H1 (cell line): Measurements from ENCODE around the gene SFXN2. TPM values are rescaled to one million over a fixed set of nuclear protein-coding genes. Genes with fewer than 3 reads are reported as not detected.

Experiments
- BCL11A ChIP-seq, 2 experiments: IDR thresholded peaks; one replicate each; pipeline ENCODE4 v1.6.1; 2011; ENCODE audit warnings: low read depth in 2 of 2, low read length in 2 of 2, mild to moderate bottlenecking in 2 of 2
- BRCA1 ChIP-seq: IDR thresholded peaks from 2 replicates; pipeline ENCODE4 v1.6.1; 2012; ENCODE audit warnings: low read depth, low read length, improper control_type of control experiment
- CBX5 ChIP-seq: fragments of 300-800, 300-1000 bp; sonication (generic); IDR thresholded peaks from 2 replicates; pipeline ENCODE4 v1.7.1; 2016; ENCODE audit warnings: antibody characterized with exemption, low read length, low read depth
- CEBPB ChIP-seq: IDR thresholded peaks from 2 replicates; pipeline ENCODE4 v1.6.1; 2012; ENCODE audit warnings: low read depth, low read length
- CHD1 ChIP-seq: IDR thresholded peaks from 2 replicates; pipeline ENCODE4 v1.6.1; 2012; ENCODE audit warnings: low read depth, low read length, improper control_type of control experiment
- CREB1 ChIP-seq: IDR thresholded peaks from 2 replicates; pipeline ENCODE4 v1.6.1; 2012; ENCODE audit warnings: inconsistent platforms
- CTCF ChIP-seq, 3 experiments: IDR thresholded peaks; 1 replicate in 2 of 3; 2 replicates in 1 of 3; pipeline versions ENCODE4 v1.5.1 to v1.6.1; 2011; ENCODE audit warnings: low read length in 3 of 3, mild to moderate bottlenecking in 3 of 3, inconsistent platforms in 2 of 3, low read depth in 1 of 3, moderate library complexity in 1 of 3; ENCODE audit not compliant: insufficient read depth in 1 of 3; ENCODE audit errors: control extremely low read depth in 1 of 3
- FOSL1 ChIP-seq: IDR thresholded peaks from 2 replicates; pipeline ENCODE4 v1.6.1; 2011; ENCODE audit warnings: mild to moderate bottlenecking, low read depth, low read length, moderate library complexity; ENCODE audit not compliant: insufficient read depth
- KDM1A ChIP-seq: fragments of 200-600, 300-600 bp; sonication (generic); IDR thresholded peaks from 2 replicates; pipeline ENCODE4 v1.7.1; 2016; ENCODE audit warnings: mild to moderate bottlenecking, low read length, borderline replicate concordance
- KDM4A ChIP-seq: IDR thresholded peaks from one replicate; pipeline ENCODE4 v1.7.1; 2012; ENCODE audit warnings: low read depth, mild to moderate bottlenecking, moderate library complexity, low read length, inconsistent platforms; ENCODE audit not compliant: severe bottlenecking
- KDM5A ChIP-seq: fragments of 200-600 bp; IDR thresholded peaks from 2 replicates; pipeline ENCODE4 v1.7.1; 2012; ENCODE audit warnings: mild to moderate bottlenecking, low read length, inconsistent platforms, mixed read lengths
- MAFK ChIP-seq: IDR thresholded peaks from 2 replicates; pipeline ENCODE4 v1.6.1; 2012; ENCODE audit warnings: low read depth, mild to moderate bottlenecking, improper control_type of control experiment, low read length
- NANOG ChIP-seq: IDR thresholded peaks from 2 replicates; pipeline ENCODE4 v1.6.1; 2011; ENCODE audit warnings: low read length, low read depth, mild to moderate bottlenecking, inconsistent platforms; ENCODE audit not compliant: insufficient read depth, poor library complexity, severe bottlenecking
- NRF1 ChIP-seq: IDR thresholded peaks from 2 replicates; pipeline ENCODE4 v1.6.1; 2011; ENCODE audit warnings: mild to moderate bottlenecking, low read depth, low read length, improper control_type of control experiment
- POLR2AphosphoS5 ChIP-seq: IDR thresholded peaks from 2 replicates; pipeline ENCODE4 v1.6.1; 2011; ENCODE audit warnings: low read depth, low read length
- RNF2 ChIP-seq: fragments of 200-900, 300-1000 bp; sonication (generic); IDR thresholded peaks from 2 replicates; pipeline ENCODE4 v1.7.1; 2016; ENCODE audit warnings: borderline replicate concordance, low read depth, mild to moderate bottlenecking, antibody characterized with exemption, low read length; ENCODE audit not compliant: poor library complexity, severe bottlenecking; ENCODE audit errors: missing control alignments
- SIRT6 ChIP-seq: IDR thresholded peaks from one replicate; pipeline ENCODE4 v1.7.1; 2012; ENCODE audit warnings: low read length, inconsistent platforms
- SP4 ChIP-seq: IDR thresholded peaks from 2 replicates; pipeline ENCODE4 v1.6.1; 2012; ENCODE audit warnings: low read length, inconsistent platforms
- TAF1 ChIP-seq: IDR thresholded peaks from 2 replicates; pipeline ENCODE4 v1.6.1; 2011; ENCODE audit warnings: mild to moderate bottlenecking, low read depth, low read length
- TAF7 ChIP-seq: optimal IDR thresholded peaks from 2 replicates; pipeline ENCODE3; 2011; ENCODE audit warnings: low read depth, mild to moderate bottlenecking, inconsistent platforms, low read length, moderate library complexity, borderline replicate concordance
- TBP ChIP-seq: IDR thresholded peaks from 2 replicates; pipeline ENCODE4 v1.6.1; 2011; ENCODE audit warnings: low read depth, low read length, improper control_type of control experiment
- YY1 ChIP-seq: IDR thresholded peaks from 2 replicates; pipeline ENCODE4 v1.6.1; 2011; ENCODE audit warnings: low read depth, mild to moderate bottlenecking, low read length
- polyA plus RNA-seq, 7 experiments: library from polyadenylated mRNA; depleted of rRNA in 3 of 7; stranded (reverse) in 5 of 7; unstranded in 2 of 7; fragments of >200 nt in 5 of 7; fragments of 200-250 nt in 2 of 7; gene quantifications; 1 replicate in 5 of 7; 2 replicates in 1 of 7; 4 replicates in 1 of 7; pipeline versions ENCODE4 v1.2.1 to v1.2.3, GENCODE V29; 2011 to 2013; ENCODE audit warnings: missing spikeins in 2 of 7, mixed read lengths in 2 of 7
- total RNA-seq: library from RNA; stranded (reverse); fragmentation: NEBNext Ultra II Directional; extraction: Animal tissue kit (Norgen Biotek cat#: 25700); gene quantifications from 2 replicates; pipeline ENCODE4 v1.2.1, GENCODE V29; 2021

Gene SFXN2
- total and polyA plus RNA-seq, 2 of the 8 experiments (the other 6 are each of a cell fraction or from before 2014, with no cell fraction given), result 20.5 to 23.5 TPM

DNA sequence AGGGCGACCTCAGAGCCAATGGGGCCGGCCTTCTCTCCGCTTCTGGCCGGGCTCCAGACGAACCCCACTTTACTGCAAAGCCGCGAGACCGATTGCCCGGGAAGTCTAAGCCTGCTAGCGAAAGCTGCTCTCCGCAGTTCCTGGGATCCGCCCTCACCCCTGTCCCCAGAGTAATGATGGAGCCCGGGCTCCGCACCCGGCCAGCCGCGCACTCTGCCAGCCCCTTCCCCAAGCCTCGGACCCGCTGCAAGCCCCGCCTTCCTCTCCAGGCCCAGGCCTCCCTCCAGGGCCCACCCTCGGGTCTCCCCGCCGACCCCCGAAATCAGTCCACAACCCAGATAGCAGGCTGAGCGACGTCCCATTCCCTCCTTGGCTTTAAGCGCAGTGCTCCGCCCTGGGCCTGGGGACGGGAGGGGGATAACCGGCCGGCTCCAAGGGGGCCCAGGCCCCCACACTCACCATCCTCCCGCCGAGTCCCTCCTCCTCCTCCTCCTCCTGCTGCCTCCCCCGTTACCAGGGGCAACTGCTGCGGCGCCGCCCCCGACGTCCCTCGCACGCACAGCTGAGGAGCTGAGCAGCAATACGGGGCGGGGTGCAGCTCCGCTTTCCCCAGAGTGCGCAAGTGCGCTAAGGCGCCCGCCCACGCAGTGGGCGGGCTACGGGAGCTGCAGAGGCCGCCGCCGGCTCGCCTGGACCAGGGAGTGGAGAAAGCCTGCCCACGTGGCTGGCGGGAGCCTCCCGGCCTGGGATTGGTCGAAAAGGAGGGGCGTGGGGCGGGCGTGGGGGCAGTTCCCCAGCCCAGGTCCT, 419 bp upstream of the SFXN2 start, which contains the start of gene ARL3 (continued):
- peak in 2 of 3 experiments; percentile 42 to 66; a peak in 3 of 4 replicates for TF ChIP-seq CTCF (IDR thresholded peaks at IDR 0.05; ENCODE audit: control extremely low read depth in 1 of 3, insufficient read depth in 1 of 3, low read depth in 1 of 3, low read length in 3 of 3)
- TF ChIP-seq SIRT6, result no peak
- TF ChIP-seq BRCA1, result peak; percentile 35; the same call in 1 of the 2 replicates
- no peak for TF ChIP-seq CBX5
- no peak for TF ChIP-seq CEBPB
- TF ChIP-seq POLR2AphosphoS5, result peak; percentile 3
- peak; percentile 70 for TF ChIP-seq KDM4A
- TF ChIP-seq RNF2, result no peak
- no peak for TF ChIP-seq FOSL1
- no peak for TF ChIP-seq CHD1
- no peak for TF ChIP-seq BCL11A (IDR thresholded peaks at IDR 0.05; ENCODE audit: low read depth in 2 of 2, low read length in 2 of 2)
- TF ChIP-seq TAF7, result no peak
- no peak; the same call in 1 of the 2 replicates for TF ChIP-seq SP4
- TF ChIP-seq NANOG, result no peak
- peak; percentile 49 for TF ChIP-seq NRF1
- peak; percentile 16; the same call in 1 of the 2 replicates for TF ChIP-seq KDM1A
- no peak for TF ChIP-seq MAFK
- TF ChIP-seq TAF1, result peak; percentile 82
- peak; percentile 70 for TF ChIP-seq TBP
- TF ChIP-seq YY1, result peak; percentile 50; the same call in 1 of the 2 replicates
- TF ChIP-seq KDM5A, result no peak
- peak; percentile 30; the same call in 1 of the 2 replicates for TF ChIP-seq CREB1
